PC-3 (cell line): ENCODE measurements around the gene SLC34A3. TPM values are rescaled to one million over a fixed set of nuclear protein-coding genes. Genes with fewer than 3 reads are reported as not detected.

Source experiments
- ATAC-seq: fragments of 200-7000 bp; cut with Tn5 transposase; 2 replicates; pipeline ENCODE4 v1.9.1; 2020; ENCODE audit warnings: mild to moderate bottlenecking, moderate library complexity
- BruUV-seq: library from RNA; stranded (reverse); fragments of 400-500 nt; replicated peaks from 2 replicates; lab custom pipeline; 2021; lab: Mats Ljungman, UMichigan
- CTCF ChIA-PET: fragments of 300-600 bp; sonication (Branson Sonifier 250); formaldehyde crosslinking; loops from one replicate; lab custom pipeline; 2022; ENCODE audit warnings: antibody characterized with exemption; lab: Charles Lee
- POLR2A ChIA-PET: fragments of 300-600 bp; sonication (Branson Sonifier 250); formaldehyde crosslinking; loops from one replicate; lab custom pipeline; 2022; ENCODE audit warnings: antibody characterized with exemption; ENCODE audit not compliant: unreplicated experiment; lab: Charles Lee
- DNase-seq: peaks from one replicate; pipeline ENCODE4 v3.0.0-alpha.2; 2015
- H2AFZ ChIP-seq: fragments of 300-600 bp; sonication (generic); 2 replicates; pipeline ENCODE4 v1.6.0; 2016; ENCODE audit warnings: antibody characterized with exemption, low read length
- H3F3A ChIP-seq: fragments of 300-600 bp; sonication (generic); one replicate; pipeline ENCODE4 v1.6.0; 2017; ENCODE audit warnings: antibody characterized with exemption, low read length, control low read depth, mild to moderate bottlenecking; ENCODE audit not compliant: unreplicated experiment
- H3K27ac ChIP-seq: fragments of 300-600 bp; sonication (generic); 2 replicates; pipeline ENCODE4 v1.5.1; 2016; ENCODE audit warnings: mild to moderate bottlenecking, low read length
- H3K27me3 ChIP-seq: fragments of 300-600 bp; sonication (generic); 2 replicates; pipeline ENCODE4 v1.6.1; 2016; ENCODE audit warnings: low read length, mixed read lengths
- H3K36me3 ChIP-seq: fragments of 300-600 bp; sonication (generic); 2 replicates; pipeline ENCODE4 v1.6.1; 2016; ENCODE audit warnings: low read depth, mixed run types, low read length, mixed read lengths
- H3K4me1 ChIP-seq: fragments of 300-600 bp; sonication (generic); 2 replicates; pipeline ENCODE4 v1.5.1; 2016; ENCODE audit warnings: low read length; ENCODE audit not compliant: insufficient read depth
- H3K4me2 ChIP-seq: fragments of 300-600 bp; sonication (generic); 2 replicates; pipeline ENCODE4 v1.6.0; 2016; ENCODE audit warnings: low read length
- H3K4me3 ChIP-seq: fragments of 300-600 bp; sonication (generic); 2 replicates; pipeline ENCODE4 v1.5.1; 2016; ENCODE audit warnings: mild to moderate bottlenecking, low read length, mixed read lengths
- H3K79me2 ChIP-seq: fragments of 300-600 bp; sonication (generic); 2 replicates; pipeline ENCODE4 v1.6.1; 2017; ENCODE audit warnings: low read length, mixed read lengths
- H3K9ac ChIP-seq: fragments of 300-600 bp; sonication (generic); 2 replicates; pipeline ENCODE4 v1.6.0; 2016; ENCODE audit warnings: mild to moderate bottlenecking, low read length
- H3K9me2 ChIP-seq: fragments of 300-600 bp; sonication (generic); replicated peaks from 2 replicates; pipeline ENCODE4 v1.6.1; 2016; ENCODE audit warnings: mixed run types, low read length, mixed read lengths
- H3K9me3 ChIP-seq: fragments of 300-600 bp; sonication (generic); 2 replicates; pipeline ENCODE4 v1.6.1; 2016; ENCODE audit warnings: low read length, mixed read lengths
- H4K20me1 ChIP-seq: fragments of 300-600 bp; sonication (generic); 2 replicates; pipeline ENCODE4 v1.6.1; 2016; ENCODE audit warnings: low read length, mixed read lengths
- EZH2 ChIP-seq: fragments of 300-600 bp; sonication (generic); IDR thresholded peaks from one replicate; pipeline ENCODE4 v1.6.1; 2017; ENCODE audit warnings: antibody characterized with exemption, mild to moderate bottlenecking, low read length; ENCODE audit not compliant: unreplicated experiment
- EZH2phosphoT487 ChIP-seq: fragments of 300-600 bp; sonication (generic); IDR thresholded peaks from 2 replicates; pipeline ENCODE4 v1.6.1; 2018; ENCODE audit warnings: mild to moderate bottlenecking, antibody characterized with exemption, low read length, borderline replicate concordance
- intact Hi-C: fragments of 100-400 bp; cut with micrococcal nuclease; formaldehyde crosslinking; loops from 2 replicates; pipeline ENCODE4 v1.9.0; 2023
- total RNA-seq: library from RNA; depleted of rRNA; stranded (reverse); fragments of >200 nt; gene quantifications from 2 replicates; pipeline ENCODE4 v1.2.3, GENCODE V29; 2014
- TF ChIP-seq, protein P1 (sequence below): fragments of 300-600 bp; sonication (generic); conservative IDR thresholded peaks from 2 replicates; pipeline ENCODE4 v1.5.1; 2017; ENCODE audit warnings: antibody characterized with exemption, low read depth, mild to moderate bottlenecking, low read length

SLC34A3 gene
- total RNA-seq, 1 experiment from 2014 or later, result 1.5 TPM

DNA sequence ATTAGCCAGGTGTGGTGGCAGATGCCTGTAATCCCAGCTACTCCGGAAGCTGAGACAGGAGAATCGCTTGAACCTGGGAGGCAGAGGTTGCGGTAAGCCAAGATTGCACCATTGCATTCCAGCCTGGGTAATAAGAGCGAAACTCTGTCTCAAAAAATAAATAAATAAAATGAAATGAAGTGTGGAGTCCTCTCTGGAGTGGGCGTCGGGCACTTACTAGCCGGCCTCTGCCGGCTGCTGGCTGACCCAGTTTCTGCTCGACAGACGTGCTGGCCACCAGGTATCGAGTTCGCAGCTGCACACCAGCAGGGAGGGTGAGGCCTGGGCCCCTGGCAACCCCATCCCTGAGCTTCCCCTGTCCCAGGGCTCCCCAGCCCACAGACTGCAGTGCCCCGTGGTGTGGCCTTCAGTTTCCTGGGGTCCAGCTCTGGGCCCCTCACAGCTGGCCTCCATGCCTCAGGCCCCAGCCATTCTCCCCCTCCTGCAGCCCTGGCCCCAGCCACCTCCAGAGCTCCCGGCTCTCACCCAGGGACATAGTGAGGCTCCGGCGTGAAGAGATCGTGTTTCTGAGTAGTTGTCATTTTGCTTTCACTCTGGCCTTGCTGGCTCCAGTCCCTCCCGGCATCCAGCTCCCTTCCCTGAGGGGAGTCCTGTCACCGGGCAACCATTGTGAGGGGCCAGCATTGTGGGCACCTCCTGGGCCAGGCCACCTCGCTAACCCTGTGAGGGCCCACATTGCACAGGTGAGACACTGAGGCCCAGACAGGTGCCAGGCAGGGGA lies 16.6 kb downstream of the SLC34A3 start:
- Histone ChIP-seq H3K9ac (no peak overlapping the region), H3K4me3 (no peak overlapping the region), H3F3A (peaks cover 5% of the 10 kb centered on the region), H3K4me2 (no peak overlapping the region), H3K27me3 (no peaks in the 10 kb centered on the region), H4K20me1 (peaks cover 20% of the 10 kb centered on the region), H3K9me2 (no peaks in the 10 kb centered on the region), H3K36me3 (peaks cover 9% of the 10 kb centered on the region), H3K4me1 (peaks cover 14% of the 10 kb centered on the region), H3K79me2 (peaks cover 13% of the 10 kb centered on the region), H3K9me3 (no peaks in the 10 kb centered on the region), H2AFZ (no peak overlapping the region), H3K27ac (no peak overlapping the region)
- DNase-seq, result no peak
- CTCF ChIA-PET, result no interaction called here
- POLR2A ChIA-PET, result no interaction called here
- ATAC-seq, result no peak
- intact Hi-C loops, result no loop called here
- TF ChIP-seq, protein P1, sequence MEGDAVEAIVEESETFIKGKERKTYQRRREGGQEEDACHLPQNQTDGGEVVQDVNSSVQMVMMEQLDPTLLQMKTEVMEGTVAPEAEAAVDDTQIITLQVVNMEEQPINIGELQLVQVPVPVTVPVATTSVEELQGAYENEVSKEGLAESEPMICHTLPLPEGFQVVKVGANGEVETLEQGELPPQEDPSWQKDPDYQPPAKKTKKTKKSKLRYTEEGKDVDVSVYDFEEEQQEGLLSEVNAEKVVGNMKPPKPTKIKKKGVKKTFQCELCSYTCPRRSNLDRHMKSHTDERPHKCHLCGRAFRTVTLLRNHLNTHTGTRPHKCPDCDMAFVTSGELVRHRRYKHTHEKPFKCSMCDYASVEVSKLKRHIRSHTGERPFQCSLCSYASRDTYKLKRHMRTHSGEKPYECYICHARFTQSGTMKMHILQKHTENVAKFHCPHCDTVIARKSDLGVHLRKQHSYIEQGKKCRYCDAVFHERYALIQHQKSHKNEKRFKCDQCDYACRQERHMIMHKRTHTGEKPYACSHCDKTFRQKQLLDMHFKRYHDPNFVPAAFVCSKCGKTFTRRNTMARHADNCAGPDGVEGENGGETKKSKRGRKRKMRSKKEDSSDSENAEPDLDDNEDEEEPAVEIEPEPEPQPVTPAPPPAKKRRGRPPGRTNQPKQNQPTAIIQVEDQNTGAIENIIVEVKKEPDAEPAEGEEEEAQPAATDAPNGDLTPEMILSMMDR, result no peak
- TF ChIP-seq EZH2, result no peak
- no peak for TF ChIP-seq EZH2phosphoT487
- no TSS peak for BruUV-seq

DNA sequence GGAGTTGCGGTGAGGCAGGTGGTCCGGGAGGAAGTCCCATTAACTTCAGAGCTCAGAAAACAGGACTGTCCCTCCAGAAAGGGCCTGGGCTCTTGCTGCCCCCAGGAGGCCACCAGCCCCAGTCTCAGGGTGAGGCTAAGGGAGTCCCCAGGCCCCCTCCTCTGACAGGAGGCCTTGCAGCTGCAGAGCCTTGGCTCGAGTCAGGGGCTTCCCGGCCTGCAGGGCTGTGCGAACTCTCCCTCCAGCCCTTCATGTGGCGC lies 17.1 kb downstream of the SLC34A3 start:
- no TSS peak for BruUV-seq
- DNase-seq (no peak), ATAC-seq (no peak)
- TF ChIP-seq EZH2phosphoT487, result no peak
- Histone ChIP-seq H3K4me1 (peaks cover 8% of the 10 kb centered on the region; the same call in 1 of the 2 replicates), H3K27ac (no peak overlapping the region), H4K20me1 (peaks cover 15% of the 10 kb centered on the region), H3K27me3 (no peaks in the 10 kb centered on the region), H3K9me3 (no peaks in the 10 kb centered on the region), H3K4me2 (no peak overlapping the region), H3K4me3 (no peak overlapping the region), H3K36me3 (peaks cover 4% of the 10 kb centered on the region), H3F3A (peaks cover 4% of the 10 kb centered on the region), H2AFZ (no peak overlapping the region), H3K79me2 (peaks cover 7% of the 10 kb centered on the region), H3K9ac (no peak overlapping the region), H3K9me2 (no peaks in the 10 kb centered on the region)
- ChIA-PET POLR2A (no interaction called here), CTCF (no interaction called here)
- intact Hi-C loops, result no loop called here

- BruUV-seq, result no TSS peak
- intact Hi-C loops, result no loop called here
- no peak for TF ChIP-seq EZH2phosphoT487
- TF ChIP-seq EZH2, result no peak
- TF ChIP-seq, protein P1, result no peak
- no peaks in the 10 kb centered on the region for H4K20me1 ChIP-seq
- DNase-seq (no peak), ATAC-seq (no peak)
- H3K27me3 ChIP-seq, result no peaks in the 10 kb centered on the region
- H3K9me3 ChIP-seq, result no peaks in the 10 kb centered on the region
- peaks cover 3% of the 10 kb centered on the region for H3K79me2 ChIP-seq
- H3F3A ChIP-seq, result no peaks in the 10 kb centered on the region
- H3K9me2 ChIP-seq, result no peaks in the 10 kb centered on the region
- H3K4me3 ChIP-seq, result no peak overlapping the region
- H3K36me3 ChIP-seq, result no peaks in the 10 kb centered on the region
- H2AFZ ChIP-seq, result no peak overlapping the region
- no peak overlapping the region for H3K4me2 ChIP-seq
- peaks cover 7% of the 10 kb centered on the region; the same call in 1 of the 2 replicates for H3K4me1 ChIP-seq
- H3K9ac ChIP-seq, result no peak overlapping the region
- ChIA-PET POLR2A (no interaction called here), CTCF (no interaction called here)
- no peak overlapping the region for H3K27ac ChIP-seq
These were observed 19.9 kb downstream of the SLC34A3 start for GRCh38 chr9:137250329-137251193.
